HCT116 (cell line): ENCODE data around the gene FTO. TPM values are rescaled to one million over a fixed set of nuclear protein-coding genes. Genes with fewer than 3 reads are reported as not detected.

Source experiments
- ATAC-seq: fragments of 200-7000 bp; cut with Tn5 transposase; 2 replicates; pipeline ENCODE4 v1.9.1; 2020; ENCODE audit warnings: mild to moderate bottlenecking, moderate library complexity
- BruUV-seq: library from RNA; stranded (reverse); fragments of 400-500 nt; replicated peaks from 2 replicates; lab custom pipeline; 2021; lab: Mats Ljungman, UMichigan
- CTCF ChIA-PET: fragments of 300-600 bp; sonication (Branson Sonifier 250); formaldehyde crosslinking; loops from one replicate; lab custom pipeline; 2021; ENCODE audit warnings: antibody characterized with exemption; lab: Charles Lee
- POLR2A ChIA-PET: fragments of 300-600, 350-600 bp; sonication (Branson Sonifier 250); formaldehyde crosslinking; loops from one replicate; lab custom pipeline; 2021; ENCODE audit warnings: antibody characterized with exemption; lab: Charles Lee
- RAD21 ChIA-PET, 2 experiments: fragments of 300-600 bp; sonication (Branson Sonifier 250); formaldehyde crosslinking; loops; one replicate each; lab custom pipeline; 2023; ENCODE audit warnings: low total read pairs in 2 of 2; ENCODE audit not compliant: uncharacterized antibody in 2 of 2, unreplicated experiment in 2 of 2, low non-redundant PET in 1 of 2; lab: Charles Lee
- DNase-seq: peaks from one replicate; pipeline ENCODE4 v3.0.0-alpha.2; 2010; ENCODE audit warnings: low read depth, low spot score
- H2AFZ ChIP-seq: fragments of 200-600 bp; shearing (Covaris generic), sonication (generic); 2 replicates; pipeline ENCODE4 v1.6.1; 2017; ENCODE audit warnings: low read depth, mixed run types, mixed read lengths, antibody characterized with exemption, low read length; ENCODE audit not compliant: poor library complexity, severe bottlenecking
- H3K27ac ChIP-seq: 2 replicates; pipeline ENCODE4 v1.5.1; 2012; ENCODE audit warnings: low read depth, low read length
- H3K27me3 ChIP-seq: fragments of 200-600 bp; sonication (generic); 2 replicates; pipeline ENCODE4 v1.6.1; 2016; ENCODE audit warnings: mixed run types, low read length, mixed read lengths; ENCODE audit not compliant: insufficient read depth
- H3K36me3 ChIP-seq, 2 experiments: fragments of 200-500 bp in 1 of 2; fragments of 200-600 bp in 1 of 2; sonication (Bioruptor generic) in 1 of 2; sonication (generic) in 1 of 2; 2 replicates each; pipeline versions ENCODE4 v1.5.1 to v1.6.1; 2014 to 2016; ENCODE audit warnings: low read length in 2 of 2, inconsistent platforms in 1 of 2, mixed read lengths in 1 of 2, mixed run types in 1 of 2; ENCODE audit not compliant: insufficient read depth in 2 of 2, control insufficient read depth in 1 of 2
- H3K4me1 ChIP-seq, 2 experiments: fragments of 200-600 bp in 1 of 2; sonication (generic) in 1 of 2; 2 replicates each; pipeline versions ENCODE4 v1.5.1 to v1.6.1; 2012 to 2017; ENCODE audit warnings: low read length in 2 of 2, inconsistent platforms in 1 of 2, mild to moderate bottlenecking in 1 of 2, mixed read lengths in 1 of 2, mixed run types in 1 of 2, moderate library complexity in 1 of 2; ENCODE audit not compliant: insufficient read depth in 2 of 2, control insufficient read depth in 1 of 2
- H3K4me2 ChIP-seq: fragments of 200-600 bp; sonication (generic); 2 replicates; pipeline ENCODE4 v1.6.1; 2017; ENCODE audit warnings: mixed run types, low read length, mixed read lengths
- H3K4me3 ChIP-seq, 2 experiments: fragments of 200-600 bp in 1 of 2; sonication (generic) in 1 of 2; replicated peaks in 1 of 2; 2 replicates each; pipeline ENCODE4 v1.5.1; 2011 to 2016; ENCODE audit warnings: low read length in 2 of 2, control low read depth in 1 of 2, low read depth in 1 of 2, mild to moderate bottlenecking in 1 of 2, mixed read lengths in 1 of 2, mixed run types in 1 of 2
- H3K79me2 ChIP-seq: fragments of 200-600 bp; sonication (generic); 2 replicates; pipeline ENCODE4 v1.6.1; 2017; ENCODE audit warnings: mild to moderate bottlenecking, mixed run types, low read length, moderate library complexity, mixed read lengths; ENCODE audit not compliant: insufficient read depth
- H3K9ac ChIP-seq: fragments of 200-600 bp; sonication (generic); 2 replicates; pipeline ENCODE4 v1.6.1; 2016; ENCODE audit warnings: low read length, mixed read lengths
- H3K9me2 ChIP-seq: fragments of 200-600 bp; sonication (generic), shearing (Covaris generic); 2 replicates; pipeline ENCODE4 v1.6.1; 2017; ENCODE audit warnings: mixed run types, mild to moderate bottlenecking, moderate library complexity; ENCODE audit not compliant: insufficient read depth
- H3K9me3 ChIP-seq, 2 experiments: fragments of 200-500 bp in 1 of 2; fragments of 200-600 bp in 1 of 2; sonication (Bioruptor generic) in 1 of 2; sonication (generic) in 1 of 2; 2 replicates each; pipeline ENCODE4 v1.6.1; 2014 to 2017; ENCODE audit warnings: low read length in 2 of 2, mixed read lengths in 2 of 2, inconsistent platforms in 1 of 2, low read depth in 1 of 2, mild to moderate bottlenecking in 1 of 2, mixed run types in 1 of 2, moderate library complexity in 1 of 2; ENCODE audit not compliant: control insufficient read depth in 1 of 2, insufficient read depth in 1 of 2
- H4K20me1 ChIP-seq: fragments of 200-600 bp; sonication (generic), shearing (Covaris generic); 2 replicates; pipeline ENCODE4 v1.6.1; 2017; ENCODE audit warnings: mixed run types, mild to moderate bottlenecking, moderate library complexity; ENCODE audit not compliant: insufficient read depth
- ATF3 ChIP-seq: IDR thresholded peaks from 2 replicates; pipeline ENCODE4 v1.6.1; 2012
- CBX3 ChIP-seq: IDR thresholded peaks from 2 replicates; pipeline ENCODE4 v1.6.1; 2012; ENCODE audit warnings: low read depth
- CEBPB ChIP-seq: IDR thresholded peaks from 2 replicates; pipeline ENCODE4 v1.6.1; 2012; ENCODE audit warnings: low read depth
- CTCF ChIP-seq, 3 experiments: fragments of 200-600 bp in 1 of 3; sonication (generic) in 1 of 3; IDR thresholded peaks in 2 of 3; conservative IDR thresholded peaks in 1 of 3; 2 replicates each; pipeline ENCODE4 v1.5.1; 2012 to 2017; ENCODE audit warnings: low read depth in 2 of 3, low read length in 2 of 3, antibody characterized with exemption in 1 of 3, borderline replicate concordance in 1 of 3, control low read depth in 1 of 3, mild to moderate bottlenecking in 1 of 3, mixed read lengths in 1 of 3, mixed run types in 1 of 3, moderate library complexity in 1 of 3; ENCODE audit not compliant: insufficient read depth in 1 of 3
- EGR1 ChIP-seq: IDR thresholded peaks from 2 replicates; pipeline ENCODE4 v1.6.1; 2012; ENCODE audit warnings: low read depth
- ELF1 ChIP-seq: IDR thresholded peaks from 2 replicates; pipeline ENCODE4 v1.6.1; 2012; ENCODE audit warnings: low read depth, borderline replicate concordance
- EZH2phosphoT487 ChIP-seq: fragments of 200-600 bp; IDR thresholded peaks from 2 replicates; pipeline ENCODE4 v1.6.1; 2018; ENCODE audit warnings: antibody characterized with exemption, borderline replicate concordance
- MAX ChIP-seq: IDR thresholded peaks from 2 replicates; pipeline ENCODE4 v1.6.1; 2012
- POLR2A ChIP-seq: IDR thresholded peaks from 2 replicates; pipeline ENCODE4 v1.7.0; 2011; ENCODE audit warnings: borderline replicate concordance; ENCODE audit not compliant: insufficient read depth, insufficient read length; ENCODE audit errors: extremely low read depth
- POLR2AphosphoS5 ChIP-seq: IDR thresholded peaks from 2 replicates; pipeline ENCODE4 v1.6.1; 2011; ENCODE audit warnings: mild to moderate bottlenecking, low read depth, low read length, moderate library complexity
- RAD21 ChIP-seq: IDR thresholded peaks from 2 replicates; pipeline ENCODE4 v1.6.1; 2012; ENCODE audit warnings: low read depth, mild to moderate bottlenecking
- SRF ChIP-seq: IDR thresholded peaks from 2 replicates; pipeline ENCODE4 v1.6.1; 2012; ENCODE audit warnings: low read depth
- TCF7L2 ChIP-seq: IDR thresholded peaks from 2 replicates; pipeline ENCODE4 v1.7.0; 2011; ENCODE audit warnings: borderline replicate concordance, inconsistent platforms; ENCODE audit not compliant: insufficient read depth, insufficient read length; ENCODE audit errors: extremely low read depth
- YY1 ChIP-seq: IDR thresholded peaks from 2 replicates; pipeline ENCODE4 v1.6.1; 2011; ENCODE audit warnings: low read length, low read depth, moderate library complexity, mild to moderate bottlenecking; ENCODE audit not compliant: insufficient replicate concordance; ENCODE audit errors: extremely low read depth
- ZBTB33 ChIP-seq: IDR thresholded peaks from 2 replicates; pipeline ENCODE4 v1.6.1; 2011; ENCODE audit warnings: mild to moderate bottlenecking, low read length, moderate library complexity; ENCODE audit not compliant: insufficient replicate concordance; ENCODE audit errors: extremely low read depth
- ZFX ChIP-seq: fragments of 450-650 bp; IDR thresholded peaks from 2 replicates; pipeline ENCODE4 v1.6.1; 2017
- intact Hi-C: fragments of 100-400 bp; cut with micrococcal nuclease; formaldehyde crosslinking; loops from 2 replicates; pipeline ENCODE4 v1.10.0; 2022
- total RNA-seq: library from RNA; stranded (reverse); gene quantifications from one replicate; pipeline ENCODE4 v1.2.1, GENCODE V29; 2021; ENCODE audit not compliant: unreplicated experiment

FTO gene
- total RNA-seq, 1 experiment from 2014 or later: 55.2 TPM

- H3K9me3 ChIP-seq: no peaks in the 10 kb centered on the region
- DNase-seq: no peak
- no TSS peak for BruUV-seq
- ATAC-seq: no peak
- intact Hi-C loops: no loop called here
- TF ChIP-seq ELF1: no peak
- no peak for TF ChIP-seq ZFX
- TF ChIP-seq RAD21: no peak
- TF ChIP-seq POLR2A: no peak
- TF ChIP-seq YY1: no peak
- no peak for TF ChIP-seq EGR1
- no peak for TF ChIP-seq TCF7L2
- no peak for TF ChIP-seq ZBTB33
- TF ChIP-seq MAX: no peak
- TF ChIP-seq CBX3: no peak
- TF ChIP-seq POLR2AphosphoS5: no peak
- TF ChIP-seq EZH2phosphoT487: no peak
- TF ChIP-seq ATF3: no peak
- no peak for TF ChIP-seq CTCF (IDR thresholded peaks at IDR 0.05 in 2 of 3, conservative IDR thresholded peaks at IDR 0.05 in 1 of 3; ENCODE audit: borderline replicate concordance in 1 of 3, insufficient read depth in 1 of 3, low read depth in 2 of 3, low read length in 2 of 3)
- no peak for TF ChIP-seq SRF
- no peak for TF ChIP-seq CEBPB
- TF ChIP-seq, all 23 proteins: peak for 0
- Histone ChIP-seq H3K9me2 (no peaks in the 10 kb centered on the region), H3K4me2 (no peak overlapping the region), H2AFZ (no peak overlapping the region), H3K9ac (no peak overlapping the region), H3K36me3 (no peaks in the 10 kb centered on the region), H4K20me1 (no peaks in the 10 kb centered on the region), H3K4me3 (no peak overlapping the region), H3K27ac (no peak overlapping the region), H3K27me3 (no peaks in the 10 kb centered on the region), H3K79me2 (no peaks in the 10 kb centered on the region), H3K4me1 (no peaks in the 10 kb centered on the region)
- ChIA-PET RAD21 (no interaction called here), POLR2A (no interaction called here), CTCF (no interaction called here)
Measured at GRCh38 chr16:54040975-54041374, 337.0 kb downstream of the FTO start.
